HCT116 (cell line): Measurements from ENCODE around the gene DHRS7B. TPM values are rescaled to one million over a fixed set of nuclear protein-coding genes. Genes with fewer than 3 reads are reported as not detected.

Experiments
- ATAC-seq: fragments of 200-7000 bp; cut with Tn5 transposase; 2 replicates; pipeline ENCODE4 v1.9.1; 2020; ENCODE audit warnings: mild to moderate bottlenecking, moderate library complexity
- BruUV-seq: library from RNA; stranded (reverse); fragments of 400-500 nt; replicated peaks from 2 replicates; lab custom pipeline; 2021; lab: Mats Ljungman, UMichigan
- CTCF ChIA-PET: fragments of 300-600 bp; sonication (Branson Sonifier 250); formaldehyde crosslinking; loops from one replicate; lab custom pipeline; 2021; ENCODE audit warnings: antibody characterized with exemption; lab: Charles Lee
- POLR2A ChIA-PET: fragments of 300-600, 350-600 bp; sonication (Branson Sonifier 250); formaldehyde crosslinking; loops from one replicate; lab custom pipeline; 2021; ENCODE audit warnings: antibody characterized with exemption; lab: Charles Lee
- RAD21 ChIA-PET, 2 experiments: fragments of 300-600 bp; sonication (Branson Sonifier 250); formaldehyde crosslinking; loops; one replicate each; lab custom pipeline; 2023; ENCODE audit warnings: low total read pairs in 2 of 2; ENCODE audit not compliant: uncharacterized antibody in 2 of 2, unreplicated experiment in 2 of 2, low non-redundant PET in 1 of 2; lab: Charles Lee
- DNase-seq: peaks from one replicate; pipeline ENCODE4 v3.0.0-alpha.2; 2010; ENCODE audit warnings: low read depth, low spot score
- H2AFZ ChIP-seq: fragments of 200-600 bp; shearing (Covaris generic), sonication (generic); 2 replicates; pipeline ENCODE4 v1.6.1; 2017; ENCODE audit warnings: low read depth, mixed run types, mixed read lengths, antibody characterized with exemption, low read length; ENCODE audit not compliant: poor library complexity, severe bottlenecking
- H3K27ac ChIP-seq: 2 replicates; pipeline ENCODE4 v1.5.1; 2012; ENCODE audit warnings: low read depth, low read length
- H3K27me3 ChIP-seq: fragments of 200-600 bp; sonication (generic); 2 replicates; pipeline ENCODE4 v1.6.1; 2016; ENCODE audit warnings: mixed run types, low read length, mixed read lengths; ENCODE audit not compliant: insufficient read depth
- H3K36me3 ChIP-seq, 2 experiments: fragments of 200-500 bp in 1 of 2; fragments of 200-600 bp in 1 of 2; sonication (Bioruptor generic) in 1 of 2; sonication (generic) in 1 of 2; 2 replicates each; pipeline versions ENCODE4 v1.5.1 to v1.6.1; 2014 to 2016; ENCODE audit warnings: low read length in 2 of 2, inconsistent platforms in 1 of 2, mixed read lengths in 1 of 2, mixed run types in 1 of 2; ENCODE audit not compliant: insufficient read depth in 2 of 2, control insufficient read depth in 1 of 2
- H3K4me1 ChIP-seq, 2 experiments: fragments of 200-600 bp in 1 of 2; sonication (generic) in 1 of 2; 2 replicates each; pipeline versions ENCODE4 v1.5.1 to v1.6.1; 2012 to 2017; ENCODE audit warnings: low read length in 2 of 2, inconsistent platforms in 1 of 2, mild to moderate bottlenecking in 1 of 2, mixed read lengths in 1 of 2, mixed run types in 1 of 2, moderate library complexity in 1 of 2; ENCODE audit not compliant: insufficient read depth in 2 of 2, control insufficient read depth in 1 of 2
- H3K4me2 ChIP-seq: fragments of 200-600 bp; sonication (generic); 2 replicates; pipeline ENCODE4 v1.6.1; 2017; ENCODE audit warnings: mixed run types, low read length, mixed read lengths
- H3K4me3 ChIP-seq, 2 experiments: fragments of 200-600 bp in 1 of 2; sonication (generic) in 1 of 2; replicated peaks in 1 of 2; 2 replicates each; pipeline ENCODE4 v1.5.1; 2011 to 2016; ENCODE audit warnings: low read length in 2 of 2, control low read depth in 1 of 2, low read depth in 1 of 2, mild to moderate bottlenecking in 1 of 2, mixed read lengths in 1 of 2, mixed run types in 1 of 2
- H3K79me2 ChIP-seq: fragments of 200-600 bp; sonication (generic); 2 replicates; pipeline ENCODE4 v1.6.1; 2017; ENCODE audit warnings: mild to moderate bottlenecking, mixed run types, low read length, moderate library complexity, mixed read lengths; ENCODE audit not compliant: insufficient read depth
- H3K9ac ChIP-seq: fragments of 200-600 bp; sonication (generic); 2 replicates; pipeline ENCODE4 v1.6.1; 2016; ENCODE audit warnings: low read length, mixed read lengths
- H3K9me2 ChIP-seq: fragments of 200-600 bp; sonication (generic), shearing (Covaris generic); 2 replicates; pipeline ENCODE4 v1.6.1; 2017; ENCODE audit warnings: mixed run types, mild to moderate bottlenecking, moderate library complexity; ENCODE audit not compliant: insufficient read depth
- H3K9me3 ChIP-seq, 2 experiments: fragments of 200-500 bp in 1 of 2; fragments of 200-600 bp in 1 of 2; sonication (Bioruptor generic) in 1 of 2; sonication (generic) in 1 of 2; 2 replicates each; pipeline ENCODE4 v1.6.1; 2014 to 2017; ENCODE audit warnings: low read length in 2 of 2, mixed read lengths in 2 of 2, inconsistent platforms in 1 of 2, low read depth in 1 of 2, mild to moderate bottlenecking in 1 of 2, mixed run types in 1 of 2, moderate library complexity in 1 of 2; ENCODE audit not compliant: control insufficient read depth in 1 of 2, insufficient read depth in 1 of 2
- H4K20me1 ChIP-seq: fragments of 200-600 bp; sonication (generic), shearing (Covaris generic); 2 replicates; pipeline ENCODE4 v1.6.1; 2017; ENCODE audit warnings: mixed run types, mild to moderate bottlenecking, moderate library complexity; ENCODE audit not compliant: insufficient read depth
- ATF3 ChIP-seq: IDR thresholded peaks from 2 replicates; pipeline ENCODE4 v1.6.1; 2012
- CBX3 ChIP-seq: IDR thresholded peaks from 2 replicates; pipeline ENCODE4 v1.6.1; 2012; ENCODE audit warnings: low read depth
- EGR1 ChIP-seq: IDR thresholded peaks from 2 replicates; pipeline ENCODE4 v1.6.1; 2012; ENCODE audit warnings: low read depth
- EZH2 ChIP-seq: fragments of 200-600 bp; sonication (generic); IDR thresholded peaks from 2 replicates; pipeline ENCODE4 v1.6.1; 2017; ENCODE audit warnings: antibody characterized with exemption, mixed run types
- EZH2phosphoT487 ChIP-seq: fragments of 200-600 bp; IDR thresholded peaks from 2 replicates; pipeline ENCODE4 v1.6.1; 2018; ENCODE audit warnings: antibody characterized with exemption, borderline replicate concordance
- FOSL1 ChIP-seq: IDR thresholded peaks from 2 replicates; pipeline ENCODE4 v1.6.1; 2012; ENCODE audit warnings: low read depth
- POLR2A ChIP-seq: IDR thresholded peaks from 2 replicates; pipeline ENCODE4 v1.7.0; 2011; ENCODE audit warnings: borderline replicate concordance; ENCODE audit not compliant: insufficient read depth, insufficient read length; ENCODE audit errors: extremely low read depth
- POLR2AphosphoS5 ChIP-seq: IDR thresholded peaks from 2 replicates; pipeline ENCODE4 v1.6.1; 2011; ENCODE audit warnings: mild to moderate bottlenecking, low read depth, low read length, moderate library complexity
- RAD21 ChIP-seq: IDR thresholded peaks from 2 replicates; pipeline ENCODE4 v1.6.1; 2012; ENCODE audit warnings: low read depth, mild to moderate bottlenecking
- SIN3A ChIP-seq: IDR thresholded peaks from 2 replicates; pipeline ENCODE4 v1.6.1; 2012; ENCODE audit warnings: low read depth
- SP1 ChIP-seq: IDR thresholded peaks from 2 replicates; pipeline ENCODE4 v1.6.1; 2012; ENCODE audit warnings: low read depth
- SRF ChIP-seq: IDR thresholded peaks from 2 replicates; pipeline ENCODE4 v1.6.1; 2012; ENCODE audit warnings: low read depth
- TCF7L2 ChIP-seq: IDR thresholded peaks from 2 replicates; pipeline ENCODE4 v1.7.0; 2011; ENCODE audit warnings: borderline replicate concordance, inconsistent platforms; ENCODE audit not compliant: insufficient read depth, insufficient read length; ENCODE audit errors: extremely low read depth
- YY1 ChIP-seq: IDR thresholded peaks from 2 replicates; pipeline ENCODE4 v1.6.1; 2011; ENCODE audit warnings: low read length, low read depth, moderate library complexity, mild to moderate bottlenecking; ENCODE audit not compliant: insufficient replicate concordance; ENCODE audit errors: extremely low read depth
- ZFX ChIP-seq: fragments of 450-650 bp; IDR thresholded peaks from 2 replicates; pipeline ENCODE4 v1.6.1; 2017
- intact Hi-C: fragments of 100-400 bp; cut with micrococcal nuclease; formaldehyde crosslinking; loops from 2 replicates; pipeline ENCODE4 v1.10.0; 2022
- total RNA-seq: library from RNA; stranded (reverse); gene quantifications from one replicate; pipeline ENCODE4 v1.2.1, GENCODE V29; 2021; ENCODE audit not compliant: unreplicated experiment
- TF ChIP-seq, protein P1 (sequence below): IDR thresholded peaks from 2 replicates; pipeline ENCODE4 v1.6.1; 2011; ENCODE audit warnings: mild to moderate bottlenecking, low read length, moderate library complexity; ENCODE audit not compliant: insufficient replicate concordance; ENCODE audit errors: extremely low read depth
- TF ChIP-seq, protein P2 (sequence below), 3 experiments: fragments of 200-600 bp in 1 of 3; sonication (generic) in 1 of 3; IDR thresholded peaks in 2 of 3; conservative IDR thresholded peaks in 1 of 3; 2 replicates each; pipeline ENCODE4 v1.5.1; 2012 to 2017; ENCODE audit warnings: low read depth in 2 of 3, low read length in 2 of 3, antibody characterized with exemption in 1 of 3, borderline replicate concordance in 1 of 3, control low read depth in 1 of 3, mild to moderate bottlenecking in 1 of 3, mixed read lengths in 1 of 3, mixed run types in 1 of 3, moderate library complexity in 1 of 3; ENCODE audit not compliant: insufficient read depth in 1 of 3
- TF ChIP-seq, protein P3 (sequence below): IDR thresholded peaks from 2 replicates; pipeline ENCODE4 v1.6.1; 2012; ENCODE audit warnings: low read depth

Gene DHRS7B
- total RNA-seq, 1 experiment from 2014 or later = 19.6 TPM

DNA sequence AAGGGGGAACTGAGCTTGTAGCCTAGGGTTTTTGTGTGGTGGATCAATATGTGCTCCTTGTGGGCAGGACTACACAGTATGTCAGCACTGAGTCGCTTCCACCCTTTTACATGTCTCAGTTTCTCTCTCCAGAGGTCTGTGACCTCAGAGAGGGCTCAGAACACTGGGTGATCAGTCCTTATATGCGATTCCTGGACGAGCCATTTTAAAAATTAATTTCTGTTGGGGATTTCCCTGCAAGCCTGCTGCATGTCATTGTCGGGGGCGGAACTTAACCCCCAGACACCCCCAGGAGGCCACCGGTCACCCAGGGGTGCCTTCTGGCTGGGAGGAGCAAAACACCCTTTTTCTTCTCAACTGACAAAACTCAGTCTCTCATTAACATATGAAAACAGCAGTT is 14.1 kb downstream of the DHRS7B start:
- intact Hi-C loops = no loop called here
- Histone ChIP-seq H3K36me3 (no peaks in the 10 kb centered on the region), H3K27ac (no peak overlapping the region), H3K9ac (no peak overlapping the region), H3K4me2 (no peak overlapping the region), H3K4me3 (no peak overlapping the region), H3K79me2 (peaks cover 14% of the 10 kb centered on the region; the same call in 1 of the 2 replicates), H3K9me3 (0 out of 4 replicates have a peak, but pooled peaks cover 0 to 3% of the 10 kb centered on the region in 2 experiments), H3K27me3 (no peaks in the 10 kb centered on the region), H3K9me2 (no peaks in the 10 kb centered on the region), H2AFZ (no peak overlapping the region), H3K4me1 (no peaks in the 10 kb centered on the region; a peak in 1 of 4 replicates), H4K20me1 (no peaks in the 10 kb centered on the region)
- ATAC-seq (no peak), DNase-seq (no peak)
- no TSS peak for BruUV-seq
- ChIA-PET POLR2A (no interaction called here), RAD21 (no interaction called here), CTCF (no interaction called here)
- TF ChIP-seq RAD21 (no peak), FOSL1 (no peak), ATF3 (no peak), SIN3A (no peak), TCF7L2 (no peak), SRF (no peak), POLR2AphosphoS5 (no peak), CBX3 (no peak), EGR1 (no peak), ZFX (no peak), EZH2 (no peak), POLR2A (no peak), YY1 (no peak), EZH2phosphoT487 (no peak), SP1 (no peak)
- TF ChIP-seq, protein P1, sequence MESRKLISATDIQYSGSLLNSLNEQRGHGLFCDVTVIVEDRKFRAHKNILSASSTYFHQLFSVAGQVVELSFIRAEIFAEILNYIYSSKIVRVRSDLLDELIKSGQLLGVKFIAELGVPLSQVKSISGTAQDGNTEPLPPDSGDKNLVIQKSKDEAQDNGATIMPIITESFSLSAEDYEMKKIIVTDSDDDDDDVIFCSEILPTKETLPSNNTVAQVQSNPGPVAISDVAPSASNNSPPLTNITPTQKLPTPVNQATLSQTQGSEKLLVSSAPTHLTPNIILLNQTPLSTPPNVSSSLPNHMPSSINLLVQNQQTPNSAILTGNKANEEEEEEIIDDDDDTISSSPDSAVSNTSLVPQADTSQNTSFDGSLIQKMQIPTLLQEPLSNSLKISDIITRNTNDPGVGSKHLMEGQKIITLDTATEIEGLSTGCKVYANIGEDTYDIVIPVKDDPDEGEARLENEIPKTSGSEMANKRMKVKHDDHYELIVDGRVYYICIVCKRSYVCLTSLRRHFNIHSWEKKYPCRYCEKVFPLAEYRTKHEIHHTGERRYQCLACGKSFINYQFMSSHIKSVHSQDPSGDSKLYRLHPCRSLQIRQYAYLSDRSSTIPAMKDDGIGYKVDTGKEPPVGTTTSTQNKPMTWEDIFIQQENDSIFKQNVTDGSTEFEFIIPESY = no peak
- TF ChIP-seq, protein P2, sequence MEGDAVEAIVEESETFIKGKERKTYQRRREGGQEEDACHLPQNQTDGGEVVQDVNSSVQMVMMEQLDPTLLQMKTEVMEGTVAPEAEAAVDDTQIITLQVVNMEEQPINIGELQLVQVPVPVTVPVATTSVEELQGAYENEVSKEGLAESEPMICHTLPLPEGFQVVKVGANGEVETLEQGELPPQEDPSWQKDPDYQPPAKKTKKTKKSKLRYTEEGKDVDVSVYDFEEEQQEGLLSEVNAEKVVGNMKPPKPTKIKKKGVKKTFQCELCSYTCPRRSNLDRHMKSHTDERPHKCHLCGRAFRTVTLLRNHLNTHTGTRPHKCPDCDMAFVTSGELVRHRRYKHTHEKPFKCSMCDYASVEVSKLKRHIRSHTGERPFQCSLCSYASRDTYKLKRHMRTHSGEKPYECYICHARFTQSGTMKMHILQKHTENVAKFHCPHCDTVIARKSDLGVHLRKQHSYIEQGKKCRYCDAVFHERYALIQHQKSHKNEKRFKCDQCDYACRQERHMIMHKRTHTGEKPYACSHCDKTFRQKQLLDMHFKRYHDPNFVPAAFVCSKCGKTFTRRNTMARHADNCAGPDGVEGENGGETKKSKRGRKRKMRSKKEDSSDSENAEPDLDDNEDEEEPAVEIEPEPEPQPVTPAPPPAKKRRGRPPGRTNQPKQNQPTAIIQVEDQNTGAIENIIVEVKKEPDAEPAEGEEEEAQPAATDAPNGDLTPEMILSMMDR (IDR thresholded peaks at IDR 0.05 in 2 of 3, conservative IDR thresholded peaks at IDR 0.05 in 1 of 3; ENCODE audit: borderline replicate concordance in 1 of 3, insufficient read depth in 1 of 3, low read depth in 2 of 3, low read length in 2 of 3) = no peak
- TF ChIP-seq, protein P3, sequence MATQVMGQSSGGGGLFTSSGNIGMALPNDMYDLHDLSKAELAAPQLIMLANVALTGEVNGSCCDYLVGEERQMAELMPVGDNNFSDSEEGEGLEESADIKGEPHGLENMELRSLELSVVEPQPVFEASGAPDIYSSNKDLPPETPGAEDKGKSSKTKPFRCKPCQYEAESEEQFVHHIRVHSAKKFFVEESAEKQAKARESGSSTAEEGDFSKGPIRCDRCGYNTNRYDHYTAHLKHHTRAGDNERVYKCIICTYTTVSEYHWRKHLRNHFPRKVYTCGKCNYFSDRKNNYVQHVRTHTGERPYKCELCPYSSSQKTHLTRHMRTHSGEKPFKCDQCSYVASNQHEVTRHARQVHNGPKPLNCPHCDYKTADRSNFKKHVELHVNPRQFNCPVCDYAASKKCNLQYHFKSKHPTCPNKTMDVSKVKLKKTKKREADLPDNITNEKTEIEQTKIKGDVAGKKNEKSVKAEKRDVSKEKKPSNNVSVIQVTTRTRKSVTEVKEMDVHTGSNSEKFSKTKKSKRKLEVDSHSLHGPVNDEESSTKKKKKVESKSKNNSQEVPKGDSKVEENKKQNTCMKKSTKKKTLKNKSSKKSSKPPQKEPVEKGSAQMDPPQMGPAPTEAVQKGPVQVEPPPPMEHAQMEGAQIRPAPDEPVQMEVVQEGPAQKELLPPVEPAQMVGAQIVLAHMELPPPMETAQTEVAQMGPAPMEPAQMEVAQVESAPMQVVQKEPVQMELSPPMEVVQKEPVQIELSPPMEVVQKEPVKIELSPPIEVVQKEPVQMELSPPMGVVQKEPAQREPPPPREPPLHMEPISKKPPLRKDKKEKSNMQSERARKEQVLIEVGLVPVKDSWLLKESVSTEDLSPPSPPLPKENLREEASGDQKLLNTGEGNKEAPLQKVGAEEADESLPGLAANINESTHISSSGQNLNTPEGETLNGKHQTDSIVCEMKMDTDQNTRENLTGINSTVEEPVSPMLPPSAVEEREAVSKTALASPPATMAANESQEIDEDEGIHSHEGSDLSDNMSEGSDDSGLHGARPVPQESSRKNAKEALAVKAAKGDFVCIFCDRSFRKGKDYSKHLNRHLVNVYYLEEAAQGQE = no peak
